RCC 7860 (cell line): ENCODE results near the gene MAP3K7.

Source experiments
- DNase-seq: peaks from one replicate; pipeline ENCODE4 v3.0.0-alpha.2; 2015; ENCODE audit warnings: low spot score
- FAIRE-seq: peaks from 2 replicates; lab custom pipeline; 2012; peaks lifted over from hg19 to GRCh38; lab: Jason Lieb, UNC

Gene MAP3K7

GRCh38 chr6:90485635-90486277 lies 101.1 kb downstream of the MAP3K7 start:
- DNase-seq (no peak), FAIRE-seq (no peak)

GRCh38 chr6:90484903-90485302 lies 102.0 kb downstream of the MAP3K7 start:
- FAIRE-seq (no peak), DNase-seq (no peak)

- FAIRE-seq = no peak
- no peak for DNase-seq
These were observed 102.5 kb downstream of the MAP3K7 start for GRCh38 chr6:90484385-90484784.

- no peak for DNase-seq
- no peak for FAIRE-seq
These were observed 102.9 kb downstream of the MAP3K7 start for GRCh38 chr6:90483956-90484355.

- DNase-seq (no peak), FAIRE-seq (no peak)
These were observed 103.6 kb downstream of the MAP3K7 start for GRCh38 chr6:90483116-90483839.

- no peak for DNase-seq
- no peak for FAIRE-seq
These were observed 106.2 kb downstream of the MAP3K7 start for GRCh38 chr6:90480666-90481065.

GRCh38 chr6:90479603-90479926 lies 107.3 kb downstream of the MAP3K7 start:
- DNase-seq = no peak
- FAIRE-seq = no peak

- DNase-seq = peak; percentile 71
- peak; percentile 85 for FAIRE-seq
These were observed 107.9 kb downstream of the MAP3K7 start for GRCh38 chr6:90478789-90479602.

GRCh38 chr6:90478278-90478677 lies 108.6 kb downstream of the MAP3K7 start:
- DNase-seq (no peak), FAIRE-seq (no peak)

- FAIRE-seq = no peak
- no peak for DNase-seq
These were observed 109.5 kb downstream of the MAP3K7 start for GRCh38 chr6:90477366-90477765.

GRCh38 chr6:90472716-90473115 lies 114.2 kb downstream of the MAP3K7 start:
- no peak for FAIRE-seq
- DNase-seq = no peak

- DNase-seq (no peak), FAIRE-seq (no peak)
These were observed 115.6 kb downstream of the MAP3K7 start for GRCh38 chr6:90471263-90471662.

- no peak for FAIRE-seq
These were observed 117.0 kb downstream of the MAP3K7 start for GRCh38 chr6:90469906-90470305.

GRCh38 chr6:90468859-90469258 lies 118.0 kb downstream of the MAP3K7 start:
- FAIRE-seq (no peak), DNase-seq (no peak)

More at GRCh38 chr6:90469906-90470305, 117.0 kb downstream of the MAP3K7 start:
- no peak for DNase-seq

- FAIRE-seq (no peak), DNase-seq (peak; percentile 22)
These were observed 118.8 kb downstream of the MAP3K7 start for GRCh38 chr6:90468080-90468479.

GRCh38 chr6:90467546-90467945 lies 119.3 kb downstream of the MAP3K7 start:
- no peak for FAIRE-seq
- no peak for DNase-seq

GRCh38 chr6:90466154-90466940 lies 120.5 kb downstream of the MAP3K7 start:
- DNase-seq (no peak), FAIRE-seq (no peak)

- DNase-seq = no peak
- FAIRE-seq = no peak
These were observed 121.2 kb downstream of the MAP3K7 start for GRCh38 chr6:90465686-90466085.

- DNase-seq = no peak
- no peak for FAIRE-seq
These were observed 122.4 kb downstream of the MAP3K7 start for GRCh38 chr6:90464507-90464906.

- FAIRE-seq (no peak), DNase-seq (no peak)
These were observed 123.0 kb downstream of the MAP3K7 start for GRCh38 chr6:90463874-90464273.
